SU-DHL-6 (cell line): Measurements from ENCODE around the gene NRXN2.

Experiments used
- H2AFZ ChIP-seq: fragments of 200-600 bp; sonication (generic); 2 replicates; pipeline ENCODE4 v1.6.1; 2014; ENCODE audit warnings: low read depth, mild to moderate bottlenecking, moderate library complexity, mixed read lengths, antibody characterized with exemption, low read length; ENCODE audit not compliant: severe bottlenecking
- H3F3A ChIP-seq: fragments of 200-600 bp; shearing (Covaris generic); 2 replicates; pipeline ENCODE4 v1.6.0; 2016; ENCODE audit warnings: antibody characterized with exemption, mild to moderate bottlenecking; ENCODE audit not compliant: insufficient read depth
- H3K27ac ChIP-seq: fragments of 200-600 bp; sonication (generic); 2 replicates; pipeline ENCODE4 v1.5.1; 2016; ENCODE audit warnings: low read depth, mild to moderate bottlenecking, low read length, moderate library complexity, mixed read lengths
- H3K27me3 ChIP-seq: fragments of 200-600 bp; sonication (generic), shearing (Covaris generic); 2 replicates; pipeline ENCODE4 v1.6.0; 2014; ENCODE audit warnings: mild to moderate bottlenecking, low read length
- H3K36me3 ChIP-seq: fragments of 200-600 bp; sonication (generic); 2 replicates; pipeline ENCODE4 v1.6.1; 2014; ENCODE audit warnings: mild to moderate bottlenecking, low read length, mixed read lengths
- H3K4me2 ChIP-seq: fragments of 300-600, 200-600 bp; shearing (Covaris generic), sonication (generic); 2 replicates; pipeline ENCODE4 v1.6.0; 2014; ENCODE audit warnings: low read length, low read depth, mild to moderate bottlenecking; ENCODE audit not compliant: poor library complexity, severe bottlenecking
- H3K4me3 ChIP-seq: fragments of 200-600 bp; sonication (generic); 2 replicates; pipeline ENCODE4 v1.5.1; 2014; ENCODE audit warnings: antibody characterized with exemption, low read length, mild to moderate bottlenecking, mixed read lengths; ENCODE audit not compliant: insufficient read depth, poor library complexity, severe bottlenecking
- H3K79me2 ChIP-seq: fragments of 200-600 bp; sonication (generic); 2 replicates; pipeline ENCODE4 v1.6.1; 2014; ENCODE audit warnings: mild to moderate bottlenecking, low read length, moderate library complexity; ENCODE audit not compliant: insufficient read depth
- H3K9ac ChIP-seq: fragments of 200-600 bp; sonication (generic); 2 replicates; pipeline ENCODE4 v1.7.0; 2014; ENCODE audit warnings: mild to moderate bottlenecking, low read length
- H3K9me2 ChIP-seq: fragments of 200-600 bp; sonication (generic); replicated peaks from 2 replicates; pipeline ENCODE4 v1.6.1; 2014; ENCODE audit warnings: low read length; ENCODE audit not compliant: insufficient read depth
- H3K9me3 ChIP-seq: fragments of 200-600 bp; sonication (generic); 2 replicates; pipeline ENCODE4 v1.6.1; 2014; ENCODE audit warnings: low read length, mixed read lengths; ENCODE audit not compliant: insufficient read depth
- H4K20me1 ChIP-seq: fragments of 200-600 bp; sonication (generic); 2 replicates; pipeline ENCODE4 v1.6.1; 2014; ENCODE audit warnings: low read depth, mild to moderate bottlenecking, antibody characterized with exemption, low read length, moderate library complexity, mixed read lengths
- EZH2phosphoT487 ChIP-seq: fragments of 200-600 bp; sonication (generic), shearing (Covaris generic); conservative IDR thresholded peaks from 2 replicates; pipeline ENCODE4 v1.6.1; 2018; ENCODE audit warnings: mild to moderate bottlenecking, antibody characterized with exemption, low read length, moderate library complexity, mixed read lengths
- TF ChIP-seq, protein P1 (sequence below): fragments of 200-600 bp; sonication (generic); IDR thresholded peaks from one replicate; pipeline ENCODE4 v1.5.1; 2017; ENCODE audit warnings: antibody characterized with exemption, mild to moderate bottlenecking, low read length, moderate library complexity; ENCODE audit not compliant: insufficient read depth, poor library complexity, severe bottlenecking

NRXN2 gene

DNA sequence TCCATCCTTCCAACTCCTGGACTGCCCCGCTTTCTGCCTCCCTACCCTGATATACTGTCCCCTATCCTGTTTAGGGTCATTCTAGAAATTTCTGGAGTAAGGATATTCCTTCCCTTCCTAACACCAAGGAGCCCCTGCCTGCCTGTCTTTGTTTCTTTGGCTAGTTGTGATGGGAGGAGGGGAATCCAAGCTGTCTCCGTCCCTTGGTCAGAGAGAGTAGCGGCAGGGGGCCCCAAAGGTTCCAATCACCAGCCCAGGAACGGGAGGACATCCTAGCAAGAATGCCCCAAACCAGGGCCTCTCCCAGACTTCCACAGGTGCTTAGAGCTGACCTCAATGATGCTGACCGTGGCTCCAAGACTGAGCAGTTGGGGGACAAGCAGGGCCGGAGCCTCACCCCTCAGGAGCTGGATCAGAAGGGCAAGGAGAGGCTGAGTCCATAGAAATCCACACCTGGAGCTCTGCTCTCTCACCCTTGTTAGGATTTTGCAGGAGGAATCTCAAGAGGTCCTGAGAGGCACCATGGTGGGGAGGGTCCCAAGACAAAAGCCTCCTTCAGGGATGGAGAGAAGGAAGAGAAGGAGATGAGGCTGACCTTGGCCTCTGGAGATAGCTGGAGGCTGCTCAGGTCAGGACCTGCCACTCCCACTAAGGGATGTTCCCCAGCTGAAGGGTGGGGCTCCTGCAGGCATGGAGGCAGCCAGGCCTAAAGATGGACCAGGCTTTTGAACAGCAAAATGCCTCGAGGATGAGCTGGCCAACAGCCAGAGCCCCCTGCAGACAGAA lies 118.3 kb downstream of the NRXN2 start:
- no peaks in the 10 kb centered on the region for H3F3A ChIP-seq
- no peak overlapping the region for H2AFZ ChIP-seq
- no peaks in the 10 kb centered on the region for H3K36me3 ChIP-seq
- H3K27ac ChIP-seq: no peak overlapping the region
- TF ChIP-seq, protein P1, sequence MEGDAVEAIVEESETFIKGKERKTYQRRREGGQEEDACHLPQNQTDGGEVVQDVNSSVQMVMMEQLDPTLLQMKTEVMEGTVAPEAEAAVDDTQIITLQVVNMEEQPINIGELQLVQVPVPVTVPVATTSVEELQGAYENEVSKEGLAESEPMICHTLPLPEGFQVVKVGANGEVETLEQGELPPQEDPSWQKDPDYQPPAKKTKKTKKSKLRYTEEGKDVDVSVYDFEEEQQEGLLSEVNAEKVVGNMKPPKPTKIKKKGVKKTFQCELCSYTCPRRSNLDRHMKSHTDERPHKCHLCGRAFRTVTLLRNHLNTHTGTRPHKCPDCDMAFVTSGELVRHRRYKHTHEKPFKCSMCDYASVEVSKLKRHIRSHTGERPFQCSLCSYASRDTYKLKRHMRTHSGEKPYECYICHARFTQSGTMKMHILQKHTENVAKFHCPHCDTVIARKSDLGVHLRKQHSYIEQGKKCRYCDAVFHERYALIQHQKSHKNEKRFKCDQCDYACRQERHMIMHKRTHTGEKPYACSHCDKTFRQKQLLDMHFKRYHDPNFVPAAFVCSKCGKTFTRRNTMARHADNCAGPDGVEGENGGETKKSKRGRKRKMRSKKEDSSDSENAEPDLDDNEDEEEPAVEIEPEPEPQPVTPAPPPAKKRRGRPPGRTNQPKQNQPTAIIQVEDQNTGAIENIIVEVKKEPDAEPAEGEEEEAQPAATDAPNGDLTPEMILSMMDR: no peak
- TF ChIP-seq EZH2phosphoT487: no peak
- H3K9me2 ChIP-seq: no peaks in the 10 kb centered on the region
- no peaks in the 10 kb centered on the region for H4K20me1 ChIP-seq
- no peaks in the 10 kb centered on the region for H3K9me3 ChIP-seq
- H3K27me3 ChIP-seq: no peaks in the 10 kb centered on the region
- H3K9ac ChIP-seq: no peak overlapping the region
- no peaks in the 10 kb centered on the region for H3K79me2 ChIP-seq
- no peak overlapping the region for H3K4me2 ChIP-seq
- no peak overlapping the region for H3K4me3 ChIP-seq

DNA sequence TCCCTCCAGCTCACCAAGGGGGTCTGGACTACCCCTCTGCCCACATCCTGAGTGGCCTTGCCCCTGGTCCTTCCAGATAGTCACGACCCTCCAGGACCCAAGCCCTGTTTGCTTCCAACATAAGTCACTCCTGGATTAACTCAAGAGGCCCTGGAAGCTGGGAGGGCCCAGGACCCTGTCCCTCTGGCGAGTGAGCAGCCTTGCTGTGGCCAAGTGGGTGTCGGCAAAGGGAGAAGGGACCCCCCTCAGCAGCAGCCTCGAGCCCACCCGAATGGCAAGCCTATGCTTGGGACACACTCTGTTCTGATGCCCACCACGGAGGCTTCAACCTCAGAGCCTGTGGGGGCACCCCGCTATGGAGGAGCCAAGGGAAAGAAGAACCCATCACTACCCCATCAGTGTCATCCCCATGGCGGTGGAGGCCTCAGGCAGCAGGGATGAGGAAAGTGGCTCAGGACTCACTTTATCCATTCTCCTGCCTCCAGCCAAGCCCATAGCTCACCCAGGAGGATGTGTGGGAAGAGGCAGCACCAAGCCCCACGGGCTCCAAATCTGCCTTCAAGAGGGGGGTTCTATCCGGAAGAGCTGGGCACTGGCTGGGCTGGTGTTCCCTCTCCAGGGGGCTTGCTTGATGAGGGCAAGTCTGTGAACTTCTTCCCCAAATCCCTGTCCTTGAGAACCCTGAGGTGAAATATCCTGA lies 119.4 kb downstream of the NRXN2 start:
- Histone ChIP-seq H3F3A (no peaks in the 10 kb centered on the region), H3K9ac (no peak overlapping the region), H3K4me3 (no peak overlapping the region), H3K4me2 (no peak overlapping the region), H4K20me1 (no peaks in the 10 kb centered on the region), H3K27ac (no peak overlapping the region), H3K79me2 (no peaks in the 10 kb centered on the region), H3K36me3 (no peaks in the 10 kb centered on the region), H3K9me3 (no peaks in the 10 kb centered on the region), H3K27me3 (no peaks in the 10 kb centered on the region), H2AFZ (no peak overlapping the region), H3K9me2 (no peaks in the 10 kb centered on the region)
- no peak for TF ChIP-seq EZH2phosphoT487
- TF ChIP-seq, protein P1: no peak

DNA sequence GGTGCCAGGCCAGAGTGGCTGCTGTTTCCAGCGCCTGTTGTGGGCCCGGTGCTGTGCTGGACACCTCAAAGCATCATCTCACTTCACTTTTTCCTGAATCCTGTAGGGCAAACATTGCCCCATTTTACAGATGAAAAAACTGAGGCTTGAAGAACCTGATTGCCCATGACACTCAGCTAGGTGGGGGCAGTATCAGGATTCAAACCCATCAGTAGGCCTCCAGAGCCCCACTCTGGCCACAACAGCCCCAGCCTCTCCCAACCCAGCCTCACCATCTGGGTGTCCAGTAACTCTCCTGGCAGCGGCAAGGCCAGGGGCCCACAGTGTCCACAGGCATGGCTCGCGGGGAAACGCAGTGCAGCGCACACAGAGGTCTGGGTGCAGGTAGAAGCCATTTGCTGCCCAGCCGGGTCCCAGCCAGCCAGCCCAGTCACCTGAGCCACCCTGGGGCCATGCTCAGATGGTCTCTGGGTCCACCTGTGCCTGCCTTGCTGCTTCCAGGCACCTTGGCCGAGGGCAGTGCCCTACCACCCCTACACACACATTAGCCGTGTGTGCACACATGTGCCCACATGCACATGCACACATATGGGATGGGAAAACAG lies 120.4 kb downstream of the NRXN2 start:
- no peak for TF ChIP-seq EZH2phosphoT487
- TF ChIP-seq, protein P1: no peak
- H2AFZ ChIP-seq: no peak overlapping the region
- no peak overlapping the region for H3K4me2 ChIP-seq
- no peaks in the 10 kb centered on the region for H3K36me3 ChIP-seq
- no peaks in the 10 kb centered on the region for H3K9me3 ChIP-seq
- no peak overlapping the region for H3K27ac ChIP-seq
- H3K9ac ChIP-seq: no peak overlapping the region
- H3K4me3 ChIP-seq: no peak overlapping the region
- H4K20me1 ChIP-seq: no peaks in the 10 kb centered on the region
- H3K9me2 ChIP-seq: no peaks in the 10 kb centered on the region
- no peaks in the 10 kb centered on the region for H3K79me2 ChIP-seq
- no peaks in the 10 kb centered on the region for H3K27me3 ChIP-seq
- H3F3A ChIP-seq: no peaks in the 10 kb centered on the region
